ENCODE results near the gene STK11.
A peak's percentile ranks its signal among the peaks of the same experiment; 100 is the strongest.

The STK11 gene

GRCh38 chr19:1210227-1210538, 4.6 kb downstream of the STK11 start:
- ChIA-PET CTCF (no interaction called here), POLR2A (no interaction called here)
- no peak for TF ChIP-seq ZNF384 (IDR thresholded peaks at IDR 0.05)
- TF ChIP-seq NFRKB (IDR thresholded peaks at IDR 0.05): no peak
- no peak for TF ChIP-seq ELF4 (IDR thresholded peaks at IDR 0.05)
- TF ChIP-seq FOXA1 (IDR thresholded peaks at IDR 0.05): no peak
- TF ChIP-seq CTBP1 (IDR thresholded peaks at IDR 0.05; ENCODE audit: borderline replicate concordance): no peak
- no peak for TF ChIP-seq ARNT (IDR thresholded peaks at IDR 0.05)
- no peak for TF ChIP-seq FOXK2 (IDR thresholded peaks at IDR 0.05)
- TF ChIP-seq PKNOX1 (IDR thresholded peaks at IDR 0.05): no peak
- TF ChIP-seq LEF1 (IDR thresholded peaks at IDR 0.05; ENCODE audit: borderline replicate concordance): no peak
- no peak for TF ChIP-seq FOXM1 (IDR thresholded peaks at IDR 0.05; ENCODE audit: borderline replicate concordance)
- no peak for TF ChIP-seq TARDBP (IDR thresholded peaks at IDR 0.05)
- no peak for TF ChIP-seq BHLHE40 (IDR thresholded peaks at IDR 0.05; ENCODE audit: borderline replicate concordance)
- DNase-seq (ENCODE audit: extremely low spot score): no peak

- ChIA-PET POLR2A (no interaction called here), CTCF (interaction anchor here (1.3 kb wide), 1 partner anchor 9 kb away, joined by 3 read pairs; no protein-coding TSS in a partner anchor)
- no peak for DNase-seq (ENCODE audit: extremely low spot score)
- TF ChIP-seq ARNT (IDR thresholded peaks at IDR 0.05): no peak
- TF ChIP-seq PKNOX1 (IDR thresholded peaks at IDR 0.05): peak; percentile 90
These were observed 6.1 kb downstream of the STK11 start for GRCh38 chr19:1211494-1212234.

GRCh38 chr19:1213391-1214286, 8.1 kb downstream of the STK11 start:
- POLR2A ChIA-PET: interaction anchor here (1.2 to 2.1 kb wide), 2 partner anchors 55 to 109 kb away, joined by 3 to 6 read pairs; partner anchors contain the start of genes CIRBP and GPX4
- TF ChIP-seq CTBP1 (IDR thresholded peaks at IDR 0.05; ENCODE audit: borderline replicate concordance) (no peak), SP1 (IDR thresholded peaks at IDR 0.05) (no peak)

GRCh38 chr19:1214299-1214861, 8.8 kb downstream of the STK11 start:
- DNase-seq (ENCODE audit: extremely low spot score): no peak
- ChIA-PET CTCF (interaction anchor here (0.6 to 1.1 kb wide), 2 partner anchors 91 to 458 kb away, joined by 4 to 5 read pairs; no protein-coding TSS in a partner anchor), POLR2A (interaction anchor here (1.2 to 2.1 kb wide), 2 partner anchors 55 to 110 kb away, joined by 3 to 6 read pairs; partner anchors contain the start of genes CIRBP and GPX4)
- TF ChIP-seq PKNOX1 (IDR thresholded peaks at IDR 0.05) (no peak), TARDBP (IDR thresholded peaks at IDR 0.05) (no peak), FOXK2 (IDR thresholded peaks at IDR 0.05) (no peak), ZNF384 (IDR thresholded peaks at IDR 0.05) (no peak), FOXM1 (IDR thresholded peaks at IDR 0.05; ENCODE audit: borderline replicate concordance) (no peak), ARNT (IDR thresholded peaks at IDR 0.05) (no peak), HDGF (IDR thresholded peaks at IDR 0.05; ENCODE audit: borderline replicate concordance) (no peak), SP1 (IDR thresholded peaks at IDR 0.05) (no peak), BHLHE40 (IDR thresholded peaks at IDR 0.05; ENCODE audit: borderline replicate concordance) (no peak)

More at GRCh38 chr19:1213391-1214286, 8.1 kb downstream of the STK11 start:
- DNase-seq (ENCODE audit: extremely low spot score): no peak
- CTCF ChIA-PET: interaction anchor here (0.6 to 1.1 kb wide), 2 partner anchors 90 to 458 kb away, joined by 4 to 5 read pairs; no protein-coding TSS in a partner anchor

GRCh38 chr19:1214862-1215731, 9.5 kb downstream of the STK11 start:
- no peak for TF ChIP-seq L3MBTL2 (conservative IDR thresholded peaks at IDR 0.05)
- no peak for TF ChIP-seq NFRKB (IDR thresholded peaks at IDR 0.05)
- CTCF ChIA-PET: interaction anchor here (1.1 kb wide), 1 partner anchor 92 kb away, joined by 5 read pairs; no protein-coding TSS in a partner anchor
- POLR2A ChIA-PET: no interaction called here
- DNase-seq (ENCODE audit: extremely low spot score): no peak

GRCh38 chr19:1216756-1217155, 11.2 kb downstream of the STK11 start:
- ChIA-PET CTCF (interaction anchor here (1.3 to 2.1 kb wide), 3 partner anchors 13 to 103 kb away, joined by 5 to 7 read pairs (median 7); no protein-coding TSS in a partner anchor), POLR2A (interaction anchor here (0.9 to 2.1 kb wide), 4 partner anchors 12 to 113 kb away, joined by 3 to 14 read pairs (median 4); partner anchors contain the start of genes CIRBP and GPX4)
- TF ChIP-seq FOXM1 (IDR thresholded peaks at IDR 0.05; ENCODE audit: borderline replicate concordance) (no peak), LEF1 (IDR thresholded peaks at IDR 0.05; ENCODE audit: borderline replicate concordance) (no peak), SUZ12 (IDR thresholded peaks at IDR 0.05) (no peak)
- DNase-seq (ENCODE audit: extremely low spot score): no peak

All from HEK293T (cell line).